Measurements from ENCODE around the gene TUBB6. TPM values are rescaled to one million over a fixed set of nuclear protein-coding genes. Genes with fewer than 3 reads are reported as not detected.
A peak's percentile ranks its signal among the peaks of the same experiment; 100 is the strongest.

Gene TUBB6
- total RNA-seq, 1 experiment from 2014 or later: 125 TPM

DNA sequence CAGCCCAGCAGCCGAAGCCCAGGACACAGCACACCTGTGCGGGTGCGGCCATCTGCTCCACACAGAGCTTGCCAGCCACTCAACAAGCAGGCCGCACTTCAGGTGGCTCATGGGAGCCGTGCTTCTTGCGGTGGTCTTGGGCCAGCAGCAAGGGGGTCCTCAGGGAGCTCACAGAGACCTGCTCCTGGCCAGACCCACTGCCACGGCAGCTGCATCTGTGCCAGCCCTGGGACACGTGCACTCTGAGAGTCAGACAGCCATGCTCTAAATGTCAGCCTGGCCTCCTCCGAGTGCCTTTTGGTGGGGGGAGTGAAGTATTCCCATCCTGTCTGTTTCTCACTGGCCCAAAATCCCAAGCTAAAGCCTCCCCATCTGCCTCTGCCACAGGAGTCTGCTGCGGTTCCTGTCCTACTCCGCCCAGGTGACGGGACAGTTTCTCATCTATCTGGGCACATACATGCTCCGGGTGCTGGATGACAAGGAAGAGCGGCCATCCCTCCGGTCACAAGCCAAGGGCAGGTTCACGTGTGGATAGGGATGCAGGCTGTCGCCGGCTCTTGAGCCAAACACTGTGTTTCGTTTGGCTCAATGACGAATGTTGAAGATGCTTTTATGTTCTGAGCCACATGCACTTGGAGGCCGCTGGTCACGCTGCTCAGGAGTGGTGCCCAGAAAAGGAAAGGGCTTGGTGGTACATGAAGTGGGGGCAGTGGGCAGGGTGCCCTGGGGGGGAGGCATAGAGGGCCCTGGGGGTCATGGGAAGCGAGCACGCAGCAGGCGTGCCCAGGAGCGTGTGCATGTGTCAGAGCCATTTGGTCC lies 31.1 kb upstream of the TUBB6 start:
- Histone ChIP-seq H3K27me3 (ENCODE audit: control insufficient read depth, insufficient read depth, low read length) (no peaks in the 10 kb centered on the region), H3K36me3 (ENCODE audit: control insufficient read depth, insufficient read depth, low read length) (no peaks in the 10 kb centered on the region), H3K9me3 (ENCODE audit: control insufficient read depth, insufficient read depth, low read depth, low read length) (no peaks in the 10 kb centered on the region), H3K27ac (ENCODE audit: low read length) (no peak overlapping the region), H3K4me1 (ENCODE audit: control insufficient read depth, insufficient read depth, low read length) (no peaks in the 10 kb centered on the region), H3K4me3 (ENCODE audit: low read depth in 2 of 2, low read length in 2 of 2) (no peak overlapping the region)
- intact Hi-C loops (cut with micrococcal nuclease; ENCODE audit: unreplicated experiment) (no loop called here), in situ Hi-C loops (cut with HindIII; ENCODE audit: low pct_unique_long_range_greater_than_20kb, low sequenced_read_pairs) (no loop called here)
- DNase-seq (ENCODE audit: low read depth, low spot score) (no peak), ATAC-seq (no peak)
- ChIA-PET CTCF (no interaction called here), POLR2A (no interaction called here)
- TF ChIP-seq REST (IDR thresholded peaks at IDR 0.05; ENCODE audit: insufficient read depth in 1 of 2, low read depth in 2 of 2, low read length in 1 of 2) (no peak), TCF7L2 (IDR thresholded peaks at IDR 0.05; ENCODE audit: low read depth, low read length) (no peak), CTCF (IDR thresholded peaks at IDR 0.05) (no peak), POLR2AphosphoS5 (IDR thresholded peaks at IDR 0.05; ENCODE audit: low read depth, low read length) (no peak), SIN3A (IDR thresholded peaks at IDR 0.05; ENCODE audit: borderline replicate concordance, insufficient read depth, low read depth, low read length) (no peak)
- BruUV-seq (replicated peaks): no TSS peak

DNA sequence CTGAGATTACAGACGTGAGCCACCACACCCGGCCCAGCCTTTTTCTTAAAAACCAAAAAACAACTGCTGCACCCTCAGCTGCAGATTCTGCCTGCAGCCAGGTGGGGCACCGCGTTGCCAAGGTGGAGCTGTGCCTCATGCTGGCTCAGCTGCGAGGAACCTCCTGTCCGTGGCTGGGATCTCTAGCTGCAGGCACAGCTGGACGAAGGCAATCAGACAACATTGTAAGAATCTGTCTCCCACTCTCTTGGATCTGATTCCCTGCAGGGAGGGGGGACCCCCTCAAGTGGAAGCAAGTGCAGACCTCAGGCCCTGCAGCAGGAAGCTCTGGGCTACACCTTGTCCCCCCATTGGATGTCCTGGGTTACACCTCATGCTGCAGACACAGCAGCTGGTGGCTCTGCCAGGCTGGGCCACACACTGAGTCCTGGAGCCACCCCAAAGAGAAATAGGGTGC lies 29.8 kb upstream of the TUBB6 start:
- Histone ChIP-seq H3K4me1 (ENCODE audit: control insufficient read depth, insufficient read depth, low read length) (no peaks in the 10 kb centered on the region), H3K27me3 (ENCODE audit: control insufficient read depth, insufficient read depth, low read length) (no peaks in the 10 kb centered on the region), H3K27ac (ENCODE audit: low read length) (no peak overlapping the region), H3K4me3 (ENCODE audit: low read depth in 2 of 2, low read length in 2 of 2) (no peak overlapping the region), H3K9me3 (ENCODE audit: control insufficient read depth, insufficient read depth, low read depth, low read length) (no peaks in the 10 kb centered on the region), H3K36me3 (ENCODE audit: control insufficient read depth, insufficient read depth, low read length) (no peaks in the 10 kb centered on the region)
- ChIA-PET CTCF (interaction anchor here (0.7 kb wide), 2 partner anchors 10 to 438 kb away, joined by 3 to 13 read pairs; no protein-coding TSS in a partner anchor), POLR2A (interaction anchor here (0.6 kb wide), 1 partner anchor 14 kb away, joined by 5 read pairs; no protein-coding TSS in a partner anchor)
- no peak for DNase-seq (ENCODE audit: low read depth, low spot score)
- ATAC-seq: peak; percentile 57; the same call in 1 of the 2 replicates
- TF ChIP-seq POLR2AphosphoS5 (IDR thresholded peaks at IDR 0.05; ENCODE audit: low read depth, low read length): no peak
- peak; percentile 62 for TF ChIP-seq CTCF (IDR thresholded peaks at IDR 0.05)
- no peak for TF ChIP-seq TCF7L2 (IDR thresholded peaks at IDR 0.05; ENCODE audit: low read depth, low read length)
- BruUV-seq (replicated peaks): no TSS peak
- intact Hi-C loops (cut with micrococcal nuclease; ENCODE audit: unreplicated experiment): no loop called here
- in situ Hi-C loops (cut with HindIII; ENCODE audit: low pct_unique_long_range_greater_than_20kb, low sequenced_read_pairs): no loop called here

All from Panc1 (cell line).